Glutamatergic neuron (in vitro differentiated cells): ENCODE data around the gene NYAP2. TPM values are rescaled to one million over a fixed set of nuclear protein-coding genes. Genes with fewer than 3 reads are reported as not detected.

ENCODE experiments used
- DNase-seq: peaks from one replicate; pipeline ENCODE4 v3.0.0; 2022
- H3K27ac Mint-ChIP-seq: one replicate; pipeline ENCODE4 v1.8.0; 2020; ENCODE audit warnings: mild to moderate bottlenecking, mixed read lengths, inconsistent platforms; ENCODE audit not compliant: unreplicated experiment
- H3K27me3 Mint-ChIP-seq: one replicate; pipeline ENCODE4 v1.8.0; 2020; ENCODE audit warnings: mild to moderate bottlenecking, moderate library complexity, mixed read lengths, inconsistent platforms; ENCODE audit not compliant: unreplicated experiment
- H3K36me3 Mint-ChIP-seq: one replicate; pipeline ENCODE4 v1.8.0; 2020; ENCODE audit warnings: mild to moderate bottlenecking, mixed read lengths, inconsistent platforms; ENCODE audit not compliant: unreplicated experiment
- H3K4me1 Mint-ChIP-seq: one replicate; pipeline ENCODE4 v1.8.0; 2020; ENCODE audit warnings: mild to moderate bottlenecking, low read depth, mixed read lengths, inconsistent platforms; ENCODE audit not compliant: unreplicated experiment
- H3K4me3 Mint-ChIP-seq: one replicate; pipeline ENCODE4 v1.8.0; 2020; ENCODE audit warnings: mild to moderate bottlenecking, mixed read lengths, inconsistent platforms; ENCODE audit not compliant: unreplicated experiment
- H3K9me3 Mint-ChIP-seq: one replicate; pipeline ENCODE4 v1.8.0; 2020; ENCODE audit warnings: mild to moderate bottlenecking, moderate library complexity, mixed read lengths, inconsistent platforms; ENCODE audit not compliant: unreplicated experiment
- total RNA-seq: library from RNA; stranded (reverse); fragmentation: NEBNext Ultra II Directional; extraction: Animal tissue kit (Norgen Biotek cat#: 25700); gene quantifications from one replicate; pipeline ENCODE4 v1.2.1, GENCODE V29; 2021; ENCODE audit not compliant: unreplicated experiment
- TF ChIP-seq, protein P1 (sequence below): fragments of 200-600 bp; sonication (generic); IDR thresholded peaks from one replicate; pipeline ENCODE4 v1.5.0; 2021; ENCODE audit not compliant: partially characterized antibody, unreplicated experiment

Gene NYAP2
- total RNA-seq, 1 donor from 2014 or later: 0.32 TPM

GRCh38 chr2:225486236-225486635 lies 86.7 kb downstream of the NYAP2 start:
- no peak overlapping the region for H3K27ac Mint-ChIP-seq
- TF ChIP-seq, protein P1, sequence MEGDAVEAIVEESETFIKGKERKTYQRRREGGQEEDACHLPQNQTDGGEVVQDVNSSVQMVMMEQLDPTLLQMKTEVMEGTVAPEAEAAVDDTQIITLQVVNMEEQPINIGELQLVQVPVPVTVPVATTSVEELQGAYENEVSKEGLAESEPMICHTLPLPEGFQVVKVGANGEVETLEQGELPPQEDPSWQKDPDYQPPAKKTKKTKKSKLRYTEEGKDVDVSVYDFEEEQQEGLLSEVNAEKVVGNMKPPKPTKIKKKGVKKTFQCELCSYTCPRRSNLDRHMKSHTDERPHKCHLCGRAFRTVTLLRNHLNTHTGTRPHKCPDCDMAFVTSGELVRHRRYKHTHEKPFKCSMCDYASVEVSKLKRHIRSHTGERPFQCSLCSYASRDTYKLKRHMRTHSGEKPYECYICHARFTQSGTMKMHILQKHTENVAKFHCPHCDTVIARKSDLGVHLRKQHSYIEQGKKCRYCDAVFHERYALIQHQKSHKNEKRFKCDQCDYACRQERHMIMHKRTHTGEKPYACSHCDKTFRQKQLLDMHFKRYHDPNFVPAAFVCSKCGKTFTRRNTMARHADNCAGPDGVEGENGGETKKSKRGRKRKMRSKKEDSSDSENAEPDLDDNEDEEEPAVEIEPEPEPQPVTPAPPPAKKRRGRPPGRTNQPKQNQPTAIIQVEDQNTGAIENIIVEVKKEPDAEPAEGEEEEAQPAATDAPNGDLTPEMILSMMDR: no peak
- no peak for DNase-seq

DNA sequence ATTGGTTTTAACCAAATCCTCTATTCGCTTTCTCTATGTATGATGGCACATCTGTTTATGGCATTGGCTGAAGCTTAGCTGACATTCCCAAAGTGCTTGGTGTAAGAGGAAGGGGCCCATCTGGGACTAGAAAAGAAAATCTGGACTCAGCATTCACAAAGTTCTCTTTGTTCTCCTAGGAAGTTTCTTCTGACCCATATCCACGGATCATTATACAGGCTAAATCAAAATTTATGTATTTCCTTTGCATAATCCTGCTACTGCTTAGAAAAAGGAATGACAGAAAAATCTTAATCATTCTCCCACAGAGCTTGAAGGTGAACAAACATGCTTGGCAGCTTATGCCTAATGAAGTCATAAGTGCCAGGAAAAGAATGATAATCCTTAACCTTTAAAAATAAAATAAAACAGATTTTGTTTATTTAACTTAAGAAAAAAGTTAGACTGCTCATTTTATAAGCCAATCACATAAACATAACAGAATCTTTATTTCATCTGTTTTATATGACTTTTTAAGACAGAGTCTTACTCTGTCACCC lies 88.4 kb downstream of the NYAP2 start:
- Mint-ChIP-seq H3K36me3 (no peaks in the 10 kb centered on the region), H3K9me3 (no peaks in the 10 kb centered on the region), H3K27me3 (peaks cover 2% of the 10 kb centered on the region), H3K27ac (no peak overlapping the region), H3K4me1 (peaks cover 2% of the 10 kb centered on the region), H3K4me3 (no peak overlapping the region)
- TF ChIP-seq, protein P1: no peak
- no peak for DNase-seq

More at GRCh38 chr2:225486236-225486635, 86.7 kb downstream of the NYAP2 start:
- Mint-ChIP-seq H3K27me3 (peaks cover 2% of the 10 kb centered on the region), H3K4me3 (no peak overlapping the region), H3K9me3 (no peaks in the 10 kb centered on the region), H3K36me3 (no peaks in the 10 kb centered on the region), H3K4me1 (peaks cover 2% of the 10 kb centered on the region)

- Mint-ChIP-seq H3K27me3 (peaks cover 2% of the 10 kb centered on the region), H3K36me3 (no peaks in the 10 kb centered on the region), H3K9me3 (no peaks in the 10 kb centered on the region), H3K4me3 (no peak overlapping the region), H3K27ac (no peak overlapping the region), H3K4me1 (peaks cover 2% of the 10 kb centered on the region)
- TF ChIP-seq, protein P1: no peak
- DNase-seq: no peak
These were observed 89.2 kb downstream of the NYAP2 start for GRCh38 chr2:225488743-225489142.

GRCh38 chr2:225493420-225494099 lies 94.0 kb downstream of the NYAP2 start:
- H3K9me3 Mint-ChIP-seq: no peaks in the 10 kb centered on the region
- no peaks in the 10 kb centered on the region for H3K27me3 Mint-ChIP-seq
- peaks cover 2% of the 10 kb centered on the region for H3K4me1 Mint-ChIP-seq
- TF ChIP-seq, protein P1: no peak
- no peak for DNase-seq
- H3K36me3 Mint-ChIP-seq: no peaks in the 10 kb centered on the region
- no peak overlapping the region for H3K4me3 Mint-ChIP-seq
- no peak overlapping the region for H3K27ac Mint-ChIP-seq

GRCh38 chr2:225494100-225494459 lies 94.6 kb downstream of the NYAP2 start:
- Mint-ChIP-seq H3K9me3 (no peaks in the 10 kb centered on the region), H3K4me1 (peaks cover 2% of the 10 kb centered on the region), H3K4me3 (no peak overlapping the region), H3K36me3 (no peaks in the 10 kb centered on the region), H3K27me3 (no peaks in the 10 kb centered on the region), H3K27ac (no peak overlapping the region)
- TF ChIP-seq, protein P1: no peak
- DNase-seq: no peak
